ENCODE measurements around the gene RBL1.

GRCh38 chr20:36956016-36956415 lies 139.8 kb downstream of the RBL1 start:
- TF ChIP-seq CTCF (IDR thresholded peaks at IDR 0.05) (no peak), EZH2 (IDR thresholded peaks at IDR 0.05) (no peak)
